Caco-2 (cell line): ENCODE data around the gene SVOP. TPM values are rescaled to one million over a fixed set of nuclear protein-coding genes. Genes with fewer than 3 reads are reported as not detected.

ENCODE experiments used
- BruUV-seq: library from RNA; stranded (reverse); fragments of 400-500 nt; replicated peaks from 2 replicates; lab custom pipeline; 2021; lab: Mats Ljungman, UMichigan
- CTCF ChIA-PET: fragments of 300-600 bp; sonication (Branson Sonifier 250); formaldehyde crosslinking; loops from one replicate; lab custom pipeline; 2022; ENCODE audit warnings: antibody characterized with exemption; lab: Charles Lee
- POLR2A ChIA-PET: fragments of 300-600 bp; sonication (Branson Sonifier 250); formaldehyde crosslinking; loops from one replicate; lab custom pipeline; 2022; ENCODE audit warnings: antibody characterized with exemption; lab: Charles Lee
- DNase-seq, 2 experiments: peaks; one replicate each; pipeline versions ENCODE4 v3.0.0 to v3.0.0-alpha.2; 2020 to 2022
- H3K27me3 ChIP-seq: replicated peaks from 2 replicates; pipeline ENCODE4 v1.6.0; 2011; ENCODE audit warnings: low read length; ENCODE audit not compliant: control insufficient read depth, insufficient read depth
- H3K36me3 ChIP-seq: 2 replicates; pipeline ENCODE4 v1.5.1; 2011; ENCODE audit warnings: low read length; ENCODE audit not compliant: control insufficient read depth, insufficient read depth
- H3K4me1 ChIP-seq: fragments of 250-450 bp; sonication (Bioruptor Pico); 2 replicates; pipeline ENCODE4 v1.5.1; 2020; ENCODE audit warnings: mild to moderate bottlenecking
- H3K4me3 ChIP-seq: 2 replicates; pipeline ENCODE4 v1.5.1; 2011; ENCODE audit warnings: low read depth, mild to moderate bottlenecking, control low read depth, low read length
- H3K9me3 ChIP-seq: fragments of 250-450 bp; sonication (Bioruptor Pico); 2 replicates; pipeline ENCODE4 v1.5.1; 2020; ENCODE audit warnings: mild to moderate bottlenecking, moderate library complexity
- H3K27ac Mint-ChIP-seq: one replicate; pipeline ENCODE4 v1.8.0; 2022; ENCODE audit warnings: mixed read lengths; ENCODE audit not compliant: unreplicated experiment
- H3K27me3 Mint-ChIP-seq: one replicate; pipeline ENCODE4 v1.8.0; 2022; ENCODE audit warnings: mixed read lengths; ENCODE audit not compliant: insufficient read depth, unreplicated experiment
- H3K36me3 Mint-ChIP-seq: one replicate; pipeline ENCODE4 v1.8.0; 2022; ENCODE audit warnings: mild to moderate bottlenecking, mixed read lengths; ENCODE audit not compliant: insufficient read depth, unreplicated experiment
- H3K4me1 Mint-ChIP-seq: one replicate; pipeline ENCODE4 v1.8.0; 2022; ENCODE audit warnings: low read depth, mixed read lengths; ENCODE audit not compliant: unreplicated experiment
- H3K4me3 Mint-ChIP-seq: one replicate; pipeline ENCODE4 v1.8.0; 2022; ENCODE audit warnings: mild to moderate bottlenecking, moderate library complexity, mixed read lengths; ENCODE audit not compliant: unreplicated experiment
- H3K9me3 Mint-ChIP-seq: one replicate; pipeline ENCODE4 v1.8.0; 2022; ENCODE audit warnings: mixed read lengths; ENCODE audit not compliant: unreplicated experiment
- intact Hi-C: fragments of 100-400 bp; cut with micrococcal nuclease; formaldehyde crosslinking; loops from one replicate; pipeline ENCODE4 v1.10.0; 2022; ENCODE audit not compliant: unreplicated experiment
- total RNA-seq: library from RNA; stranded (reverse); gene quantifications from 2 replicates; pipeline ENCODE4 v1.2.3, GENCODE V29; 2022
- TF ChIP-seq, protein P1 (sequence below), 2 experiments: fragments of 200-600 bp in 1 of 2; IDR thresholded peaks; 1 replicate in 1 of 2; 2 replicates in 1 of 2; pipeline versions ENCODE4 v1.5.1 to v1.8.0; 2011 to 2022; ENCODE audit warnings: antibody characterized with exemption in 1 of 2, control low read depth in 1 of 2, inconsistent platforms in 1 of 2, low read depth in 1 of 2, low read length in 1 of 2, mild to moderate bottlenecking in 1 of 2, moderate library complexity in 1 of 2; ENCODE audit not compliant: insufficient read depth in 1 of 2, severe bottlenecking in 1 of 2, unreplicated experiment in 1 of 2

Gene SVOP
- total RNA-seq, 1 experiment from 2014 or later, result 0.09 TPM

DNA sequence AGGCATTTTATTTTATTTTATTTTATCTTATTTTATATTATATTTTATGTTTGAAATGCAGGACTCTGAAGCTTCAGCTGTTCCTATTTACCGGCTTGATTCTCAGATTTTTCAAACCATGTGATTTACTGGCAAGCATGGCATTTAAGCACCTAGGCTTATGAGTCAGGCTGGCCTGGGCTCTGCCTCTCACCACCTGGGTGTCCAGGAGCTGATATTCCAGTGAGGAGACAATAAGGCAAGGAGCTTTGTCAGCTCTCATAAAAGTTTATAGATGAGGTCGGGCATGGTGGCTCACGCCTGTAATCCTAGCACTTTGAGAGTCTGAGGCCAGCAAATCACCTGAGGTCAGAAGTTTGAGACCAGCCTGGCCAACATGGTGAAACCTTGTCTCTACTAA is 138.9 kb downstream of the SVOP start:
- no peak for DNase-seq
- Histone ChIP-seq H3K9me3 (no peaks in the 10 kb centered on the region), H3K4me1 (no peaks in the 10 kb centered on the region), H3K27me3 (no peaks in the 10 kb centered on the region), H3K4me3 (no peak overlapping the region), H3K36me3 (no peaks in the 10 kb centered on the region)
- H3K36me3 Mint-ChIP-seq, result no peaks in the 10 kb centered on the region
- H3K9me3 Mint-ChIP-seq, result no peaks in the 10 kb centered on the region
- H3K27me3 Mint-ChIP-seq, result no peaks in the 10 kb centered on the region
- ChIA-PET CTCF (no interaction called here), POLR2A (no interaction called here)
- intact Hi-C loops, result no loop called here
- H3K4me3 Mint-ChIP-seq, result no peak overlapping the region
- no TSS peak for BruUV-seq
- H3K27ac Mint-ChIP-seq, result no peak overlapping the region
- no peaks in the 10 kb centered on the region for H3K4me1 Mint-ChIP-seq
- TF ChIP-seq, protein P1, sequence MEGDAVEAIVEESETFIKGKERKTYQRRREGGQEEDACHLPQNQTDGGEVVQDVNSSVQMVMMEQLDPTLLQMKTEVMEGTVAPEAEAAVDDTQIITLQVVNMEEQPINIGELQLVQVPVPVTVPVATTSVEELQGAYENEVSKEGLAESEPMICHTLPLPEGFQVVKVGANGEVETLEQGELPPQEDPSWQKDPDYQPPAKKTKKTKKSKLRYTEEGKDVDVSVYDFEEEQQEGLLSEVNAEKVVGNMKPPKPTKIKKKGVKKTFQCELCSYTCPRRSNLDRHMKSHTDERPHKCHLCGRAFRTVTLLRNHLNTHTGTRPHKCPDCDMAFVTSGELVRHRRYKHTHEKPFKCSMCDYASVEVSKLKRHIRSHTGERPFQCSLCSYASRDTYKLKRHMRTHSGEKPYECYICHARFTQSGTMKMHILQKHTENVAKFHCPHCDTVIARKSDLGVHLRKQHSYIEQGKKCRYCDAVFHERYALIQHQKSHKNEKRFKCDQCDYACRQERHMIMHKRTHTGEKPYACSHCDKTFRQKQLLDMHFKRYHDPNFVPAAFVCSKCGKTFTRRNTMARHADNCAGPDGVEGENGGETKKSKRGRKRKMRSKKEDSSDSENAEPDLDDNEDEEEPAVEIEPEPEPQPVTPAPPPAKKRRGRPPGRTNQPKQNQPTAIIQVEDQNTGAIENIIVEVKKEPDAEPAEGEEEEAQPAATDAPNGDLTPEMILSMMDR (IDR thresholded peaks at IDR 0.05; ENCODE audit: insufficient read depth in 1 of 2, low read depth in 1 of 2, low read length in 1 of 2, severe bottlenecking in 1 of 2, unreplicated experiment in 1 of 2), result no peak

DNA sequence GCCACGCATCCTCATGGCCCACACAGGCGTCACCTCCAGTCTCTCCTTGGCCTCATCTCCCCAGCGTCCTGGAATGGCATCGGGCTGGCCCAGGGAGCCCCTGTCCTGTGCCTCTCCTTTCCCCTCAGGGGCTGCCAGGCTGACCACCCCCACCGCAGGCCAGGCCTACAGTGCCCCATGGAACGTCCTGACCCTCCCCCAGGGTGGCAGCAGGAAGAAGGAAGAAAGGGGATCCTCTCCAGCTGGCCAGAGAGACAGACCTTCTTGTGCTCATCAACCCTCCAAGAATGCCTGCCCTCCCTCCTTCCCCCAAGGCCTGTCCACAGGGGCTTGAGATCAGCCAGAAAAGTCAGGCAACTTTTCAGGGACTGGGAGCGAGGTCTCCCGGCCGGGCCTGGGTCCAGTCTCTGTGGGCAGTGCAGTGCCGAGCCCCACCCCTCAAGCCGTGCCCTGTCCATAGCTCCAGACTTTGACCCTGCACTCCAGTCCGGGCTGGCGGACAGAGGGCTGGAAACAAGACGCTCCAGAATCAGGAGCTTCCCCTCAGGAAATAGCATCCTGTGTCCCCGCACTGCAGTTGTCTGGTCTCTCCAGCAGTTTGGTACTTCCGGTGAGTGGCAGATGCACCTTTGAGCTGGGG is 141.1 kb downstream of the SVOP start, which contains the start of gene DAO:
Gene DAO (plus strand): TSS at position 478 of the 640 bp plus-strand sequence. CDS start 4,915 bp downstream, outside the sequence.
- no peaks in the 10 kb centered on the region for H3K27me3 Mint-ChIP-seq
- no peaks in the 10 kb centered on the region for H3K4me1 ChIP-seq
- POLR2A ChIA-PET, result no interaction called here
- H3K36me3 Mint-ChIP-seq, result no peaks in the 10 kb centered on the region
- H3K9me3 Mint-ChIP-seq, result no peaks in the 10 kb centered on the region
- no TSS peak for BruUV-seq
- TF ChIP-seq, protein P1 (IDR thresholded peaks at IDR 0.05; ENCODE audit: insufficient read depth in 1 of 2, low read depth in 1 of 2, low read length in 1 of 2, severe bottlenecking in 1 of 2, unreplicated experiment in 1 of 2), result no peak
- H3K9me3 ChIP-seq, result no peaks in the 10 kb centered on the region
- intact Hi-C loops, result no loop called here
- CTCF ChIA-PET, result interaction anchor here (0.9 kb wide), 1 partner anchor 71 kb away, joined by 4 read pairs; no protein-coding TSS in a partner anchor
- no peak within 1 kb of the TSS for H3K4me3 ChIP-seq
- H3K4me3 Mint-ChIP-seq, result no peak within 1 kb of the TSS
- H3K4me1 Mint-ChIP-seq, result no peaks in the 10 kb centered on the region
- H3K27ac Mint-ChIP-seq, result no peak within 1 kb of the TSS
- DNase-seq, result no peak
- no peaks in the 10 kb centered on the region for H3K27me3 ChIP-seq
- H3K36me3 ChIP-seq, result no peaks in the 10 kb centered on the region

DNA sequence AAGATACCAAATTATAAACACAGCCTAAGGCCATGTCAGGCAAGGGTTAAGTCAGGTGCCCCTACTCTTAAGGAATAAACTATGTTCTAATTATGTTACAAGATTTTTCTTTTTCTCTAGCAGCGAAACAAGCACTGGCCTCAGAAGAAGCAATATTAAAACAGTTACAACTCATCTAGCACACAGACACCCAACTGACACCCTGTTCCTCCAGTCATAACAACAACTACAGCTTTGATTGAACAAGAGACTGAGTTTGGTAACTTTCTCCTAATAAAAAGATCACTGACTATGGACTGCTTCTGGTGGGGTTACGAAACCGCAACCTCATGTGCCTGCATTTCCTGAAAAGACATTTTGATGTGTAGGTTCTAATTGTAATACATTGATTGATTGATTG is 144.3 kb downstream of the SVOP start:
- no peaks in the 10 kb centered on the region for H3K9me3 ChIP-seq
- ChIA-PET CTCF (no interaction called here), POLR2A (no interaction called here)
- H3K27me3 Mint-ChIP-seq, result no peaks in the 10 kb centered on the region
- no peak for DNase-seq
- TF ChIP-seq, protein P1 (IDR thresholded peaks at IDR 0.05; ENCODE audit: insufficient read depth in 1 of 2, low read depth in 1 of 2, low read length in 1 of 2, severe bottlenecking in 1 of 2, unreplicated experiment in 1 of 2), result no peak
- no peak overlapping the region for H3K27ac Mint-ChIP-seq
- intact Hi-C loops, result no loop called here
- H3K4me1 ChIP-seq, result no peaks in the 10 kb centered on the region
- no peak overlapping the region for H3K4me3 Mint-ChIP-seq
- H3K27me3 ChIP-seq, result no peaks in the 10 kb centered on the region
- no peaks in the 10 kb centered on the region for H3K4me1 Mint-ChIP-seq
- no peak overlapping the region for H3K4me3 ChIP-seq
- no peaks in the 10 kb centered on the region for H3K9me3 Mint-ChIP-seq
- H3K36me3 Mint-ChIP-seq, result no peaks in the 10 kb centered on the region
- no peaks in the 10 kb centered on the region for H3K36me3 ChIP-seq
- no TSS peak for BruUV-seq
